ENCODE measurements around the gene DDX54.

DDX54 gene

GRCh38 chr12:113172185-113172584, 13.1 kb downstream of the DDX54 start:
- DNase-seq (ENCODE audit: low read depth): no peak
- TF ChIP-seq, protein P1, sequence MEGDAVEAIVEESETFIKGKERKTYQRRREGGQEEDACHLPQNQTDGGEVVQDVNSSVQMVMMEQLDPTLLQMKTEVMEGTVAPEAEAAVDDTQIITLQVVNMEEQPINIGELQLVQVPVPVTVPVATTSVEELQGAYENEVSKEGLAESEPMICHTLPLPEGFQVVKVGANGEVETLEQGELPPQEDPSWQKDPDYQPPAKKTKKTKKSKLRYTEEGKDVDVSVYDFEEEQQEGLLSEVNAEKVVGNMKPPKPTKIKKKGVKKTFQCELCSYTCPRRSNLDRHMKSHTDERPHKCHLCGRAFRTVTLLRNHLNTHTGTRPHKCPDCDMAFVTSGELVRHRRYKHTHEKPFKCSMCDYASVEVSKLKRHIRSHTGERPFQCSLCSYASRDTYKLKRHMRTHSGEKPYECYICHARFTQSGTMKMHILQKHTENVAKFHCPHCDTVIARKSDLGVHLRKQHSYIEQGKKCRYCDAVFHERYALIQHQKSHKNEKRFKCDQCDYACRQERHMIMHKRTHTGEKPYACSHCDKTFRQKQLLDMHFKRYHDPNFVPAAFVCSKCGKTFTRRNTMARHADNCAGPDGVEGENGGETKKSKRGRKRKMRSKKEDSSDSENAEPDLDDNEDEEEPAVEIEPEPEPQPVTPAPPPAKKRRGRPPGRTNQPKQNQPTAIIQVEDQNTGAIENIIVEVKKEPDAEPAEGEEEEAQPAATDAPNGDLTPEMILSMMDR (conservative IDR thresholded peaks at IDR 0.05; ENCODE audit: control insufficient read depth, insufficient read depth, low read depth, low read length): no peak
- no peak overlapping the region for H3K4me3 ChIP-seq (ENCODE audit: control insufficient read depth, low read depth, low read length)

GRCh38 chr12:113171543-113171942, 13.7 kb downstream of the DDX54 start:
- no peak overlapping the region for H3K4me3 ChIP-seq (ENCODE audit: control insufficient read depth, low read depth, low read length)
- TF ChIP-seq, protein P1 (conservative IDR thresholded peaks at IDR 0.05; ENCODE audit: control insufficient read depth, insufficient read depth, low read depth, low read length): no peak
- DNase-seq (ENCODE audit: low read depth): no peak

DNA sequence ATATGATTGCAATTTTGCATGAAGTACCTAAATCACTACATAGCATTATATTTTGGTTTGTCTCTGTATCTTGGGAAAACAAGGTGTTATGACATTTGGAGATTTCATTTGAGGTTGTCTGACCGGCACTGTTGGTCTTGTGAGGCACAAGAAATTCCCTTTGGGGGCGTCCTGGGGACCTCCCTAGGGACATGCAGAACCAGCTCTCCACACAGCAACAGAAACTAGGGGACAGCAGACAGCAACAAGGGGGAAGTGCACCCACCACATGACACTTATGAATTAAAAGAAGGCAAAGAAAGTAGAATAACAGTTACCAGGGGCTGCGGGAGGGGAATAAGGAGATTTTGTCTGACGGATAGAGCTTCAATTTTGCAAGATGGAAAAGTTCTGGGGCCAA, 14.4 kb downstream of the DDX54 start:
- DNase-seq (ENCODE audit: low read depth): no peak
- H3K4me3 ChIP-seq (ENCODE audit: control insufficient read depth, low read depth, low read length): no peak overlapping the region
- TF ChIP-seq, protein P1 (conservative IDR thresholded peaks at IDR 0.05; ENCODE audit: control insufficient read depth, insufficient read depth, low read depth, low read length): no peak

DNA sequence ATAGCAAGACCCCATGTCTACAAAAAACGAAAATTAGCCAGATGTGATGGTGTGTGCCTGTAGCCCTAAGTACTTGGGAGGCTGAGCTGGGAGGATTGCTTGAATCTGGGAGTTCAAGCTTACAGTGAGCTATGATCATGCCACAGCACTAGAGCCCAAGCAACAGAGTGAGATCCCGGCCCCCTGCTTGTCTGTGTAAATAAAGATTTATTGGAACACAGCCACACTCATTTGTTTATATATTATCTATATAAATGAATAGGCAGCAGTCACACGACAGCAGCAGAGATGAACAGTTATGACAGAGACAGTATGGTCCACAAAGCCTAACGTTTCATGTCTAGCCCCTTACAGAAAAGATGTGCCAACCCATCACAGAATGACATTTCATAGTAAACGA, 14.8 kb downstream of the DDX54 start:
- TF ChIP-seq, protein P1 (conservative IDR thresholded peaks at IDR 0.05; ENCODE audit: control insufficient read depth, insufficient read depth, low read depth, low read length): no peak
- DNase-seq (ENCODE audit: low read depth): no peak
- no peak overlapping the region for H3K4me3 ChIP-seq (ENCODE audit: control insufficient read depth, low read depth, low read length)

GRCh38 chr12:113169697-113170096, 15.6 kb downstream of the DDX54 start:
- DNase-seq (ENCODE audit: low read depth): no peak
- H3K4me3 ChIP-seq (ENCODE audit: control insufficient read depth, low read depth, low read length): no peak overlapping the region
- TF ChIP-seq, protein P1 (conservative IDR thresholded peaks at IDR 0.05; ENCODE audit: control insufficient read depth, insufficient read depth, low read depth, low read length): no peak

DNA sequence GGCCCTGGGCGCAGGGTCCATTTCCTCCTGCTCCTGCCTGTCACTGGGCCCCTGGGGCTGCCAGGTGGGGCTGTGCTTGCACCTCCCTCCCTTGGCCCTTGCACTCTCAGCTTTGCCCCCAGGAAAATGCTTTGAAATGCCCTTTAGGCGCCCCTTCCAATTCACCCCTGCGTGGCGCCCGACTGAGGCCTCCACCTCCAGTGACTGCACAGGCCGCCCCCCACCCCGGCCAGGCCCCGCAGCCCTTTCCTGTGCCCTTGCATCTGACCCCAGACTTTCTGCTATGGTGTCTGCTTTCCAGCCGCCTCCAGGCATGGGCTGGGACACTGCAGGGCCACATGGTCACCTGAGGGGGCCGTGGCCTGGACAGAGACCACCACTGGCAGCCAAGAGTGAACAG, 17.4 kb downstream of the DDX54 start:
- DNase-seq (ENCODE audit: low read depth): no peak
- TF ChIP-seq, protein P1 (conservative IDR thresholded peaks at IDR 0.05; ENCODE audit: control insufficient read depth, insufficient read depth, low read depth, low read length): no peak
- H3K4me3 ChIP-seq (ENCODE audit: control insufficient read depth, low read depth, low read length): no peak overlapping the region

Data from fibroblast of mammary gland (primary cell).